SK-N-SH treated with all-trans-retinoic acid at 6 μM for 48 hours (cell line): ENCODE data around the gene C22orf31.

Experiments
- ATAC-seq: fragments of 200-7000 bp; cut with Tn5 transposase; 3 replicates; pipeline ENCODE4 v1.9.1; 2020; ENCODE audit warnings: mild to moderate bottlenecking, moderate library complexity
- ARNTL ChIP-seq: fragments of 450-650 bp; formaldehyde crosslinking; IDR thresholded peaks from 2 replicates; pipeline ENCODE4 v1.5.0; 2020; ENCODE audit warnings: low read depth, mild to moderate bottlenecking, moderate library complexity, borderline replicate concordance
- BACH2 ChIP-seq: fragments of 250-450 bp; sonication (Bioruptor Pico); IDR thresholded peaks from 2 replicates; pipeline ENCODE4 v1.9.0; 2021; ENCODE audit warnings: mild to moderate bottlenecking, borderline replicate concordance
- CSDC2 ChIP-seq: fragments of 250-450 bp; sonication (Bioruptor Pico); IDR thresholded peaks from 2 replicates; pipeline ENCODE4 v1.5.0; 2020; ENCODE audit warnings: mild to moderate bottlenecking, moderate library complexity
- CSRNP3 ChIP-seq: fragments of 250-450 bp; sonication (Bioruptor Pico); IDR thresholded peaks from 2 replicates; pipeline ENCODE4 v1.5.1; 2021; ENCODE audit warnings: mild to moderate bottlenecking, moderate library complexity
- ESRRG ChIP-seq: fragments of 250-450 bp; sonication (Bioruptor Pico); IDR thresholded peaks from 2 replicates; pipeline ENCODE4 v1.6.1; 2021; ENCODE audit warnings: mild to moderate bottlenecking
- GLIS3 ChIP-seq: fragments of 250-450 bp; sonication (Bioruptor Pico); IDR thresholded peaks from 2 replicates; pipeline ENCODE4 v1.5.0; 2020; ENCODE audit warnings: mild to moderate bottlenecking, moderate library complexity
- ISL1 ChIP-seq: fragments of 250-450 bp; sonication (Bioruptor Pico); IDR thresholded peaks from 2 replicates; pipeline ENCODE4 v2.1.2; 2022; ENCODE audit warnings: mild to moderate bottlenecking, moderate library complexity
- OSR1 ChIP-seq: fragments of 250-450 bp; sonication (Bioruptor Pico); IDR thresholded peaks from 2 replicates; pipeline ENCODE4 v1.8.0; 2022; ENCODE audit warnings: moderate library complexity, mild to moderate bottlenecking, inconsistent platforms
- PPARA ChIP-seq: fragments of 250-450 bp; sonication (Bioruptor Pico); IDR thresholded peaks from 2 replicates; pipeline ENCODE4 v1.5.0; 2020; ENCODE audit warnings: mild to moderate bottlenecking, borderline replicate concordance
- RARB ChIP-seq: fragments of 250-450 bp; sonication (Bioruptor Pico); IDR thresholded peaks from 2 replicates; pipeline ENCODE4 v1.8.0; 2021; ENCODE audit warnings: mild to moderate bottlenecking, moderate library complexity
- SNAI2 ChIP-seq: fragments of 250-450 bp; sonication (Bioruptor Pico); IDR thresholded peaks from 2 replicates; pipeline ENCODE4 v1.5.0; 2020; ENCODE audit warnings: mild to moderate bottlenecking, moderate library complexity
- TCF4 ChIP-seq: fragments of 250-450 bp; sonication (Bioruptor Pico); IDR thresholded peaks from 2 replicates; pipeline ENCODE4 v1.8.0; 2021; ENCODE audit warnings: mild to moderate bottlenecking, moderate library complexity, borderline replicate concordance
- TOX ChIP-seq: fragments of 250-450 bp; sonication (Bioruptor Pico); IDR thresholded peaks from 2 replicates; pipeline ENCODE4 v1.8.0; 2021; ENCODE audit warnings: mild to moderate bottlenecking, moderate library complexity, borderline replicate concordance
- ZC3H10 ChIP-seq: fragments of 250-450 bp; sonication (Bioruptor Pico); IDR thresholded peaks from 2 replicates; pipeline ENCODE4 v1.5.1; 2021; ENCODE audit warnings: mild to moderate bottlenecking, moderate library complexity
- ZFP3 ChIP-seq: fragments of 250-450 bp; sonication (Bioruptor Pico); IDR thresholded peaks from 2 replicates; pipeline ENCODE4 v1.5.0; 2020; ENCODE audit warnings: mild to moderate bottlenecking, moderate library complexity
- ZFP30 ChIP-seq: fragments of 450-650 bp; formaldehyde crosslinking; IDR thresholded peaks from 2 replicates; pipeline ENCODE4 v1.5.0; 2022; ENCODE audit warnings: mild to moderate bottlenecking, moderate library complexity
- ZNF70 ChIP-seq: fragments of 450-650 bp; formaldehyde crosslinking; IDR thresholded peaks from 2 replicates; pipeline ENCODE4 v1.5.0; 2020; ENCODE audit warnings: mild to moderate bottlenecking, moderate library complexity
- ZNF8 ChIP-seq: fragments of 450-650 bp; formaldehyde crosslinking; IDR thresholded peaks from 2 replicates; pipeline ENCODE4 v1.5.0; 2020; ENCODE audit warnings: mild to moderate bottlenecking, moderate library complexity
- TF ChIP-seq, protein P1 (sequence below): fragments of 250-450 bp; sonication (Bioruptor Pico); IDR thresholded peaks from 2 replicates; pipeline ENCODE4 v1.8.0; 2021; ENCODE audit warnings: low read depth, mild to moderate bottlenecking, moderate library complexity, borderline replicate concordance
- TF ChIP-seq, protein P2 (sequence below): fragments of 250-450 bp; sonication (Bioruptor Pico); IDR thresholded peaks from 2 replicates; pipeline ENCODE4 v1.8.0; 2020; ENCODE audit warnings: mild to moderate bottlenecking, moderate library complexity, borderline replicate concordance
- TF ChIP-seq, protein P3 (sequence below): fragments of 250-450 bp; sonication (Bioruptor Pico); IDR thresholded peaks from 2 replicates; pipeline ENCODE4 v1.5.1; 2020; ENCODE audit warnings: low read depth, mild to moderate bottlenecking, moderate library complexity

Gene C22orf31

GRCh38 chr22:29030618-29031226, 30.9 kb downstream of the C22orf31 start:
- ATAC-seq = peak; percentile 82
- TF ChIP-seq CSRNP3 (CRISPR knock-in tag) = no peak
- TF ChIP-seq ZC3H10 (CRISPR knock-in tag) = no peak
- no peak for TF ChIP-seq ZFP3 (CRISPR knock-in tag)
- TF ChIP-seq GLIS3 (CRISPR knock-in tag) = no peak
- TF ChIP-seq PPARA (CRISPR knock-in tag) = no peak
- TF ChIP-seq, protein P1, sequence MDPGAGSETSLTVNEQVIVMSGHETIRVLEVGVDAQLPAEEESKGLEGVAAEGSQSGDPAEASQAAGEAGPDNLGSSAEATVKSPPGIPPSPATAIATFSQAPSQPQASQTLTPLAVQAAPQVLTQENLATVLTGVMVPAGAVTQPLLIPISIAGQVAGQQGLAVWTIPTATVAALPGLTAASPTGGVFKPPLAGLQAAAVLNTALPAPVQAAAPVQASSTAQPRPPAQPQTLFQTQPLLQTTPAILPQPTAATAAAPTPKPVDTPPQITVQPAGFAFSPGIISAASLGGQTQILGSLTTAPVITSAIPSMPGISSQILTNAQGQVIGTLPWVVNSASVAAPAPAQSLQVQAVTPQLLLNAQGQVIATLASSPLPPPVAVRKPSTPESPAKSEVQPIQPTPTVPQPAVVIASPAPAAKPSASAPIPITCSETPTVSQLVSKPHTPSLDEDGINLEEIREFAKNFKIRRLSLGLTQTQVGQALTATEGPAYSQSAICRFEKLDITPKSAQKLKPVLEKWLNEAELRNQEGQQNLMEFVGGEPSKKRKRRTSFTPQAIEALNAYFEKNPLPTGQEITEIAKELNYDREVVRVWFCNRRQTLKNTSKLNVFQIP (CRISPR knock-in tag) = no peak

DNA sequence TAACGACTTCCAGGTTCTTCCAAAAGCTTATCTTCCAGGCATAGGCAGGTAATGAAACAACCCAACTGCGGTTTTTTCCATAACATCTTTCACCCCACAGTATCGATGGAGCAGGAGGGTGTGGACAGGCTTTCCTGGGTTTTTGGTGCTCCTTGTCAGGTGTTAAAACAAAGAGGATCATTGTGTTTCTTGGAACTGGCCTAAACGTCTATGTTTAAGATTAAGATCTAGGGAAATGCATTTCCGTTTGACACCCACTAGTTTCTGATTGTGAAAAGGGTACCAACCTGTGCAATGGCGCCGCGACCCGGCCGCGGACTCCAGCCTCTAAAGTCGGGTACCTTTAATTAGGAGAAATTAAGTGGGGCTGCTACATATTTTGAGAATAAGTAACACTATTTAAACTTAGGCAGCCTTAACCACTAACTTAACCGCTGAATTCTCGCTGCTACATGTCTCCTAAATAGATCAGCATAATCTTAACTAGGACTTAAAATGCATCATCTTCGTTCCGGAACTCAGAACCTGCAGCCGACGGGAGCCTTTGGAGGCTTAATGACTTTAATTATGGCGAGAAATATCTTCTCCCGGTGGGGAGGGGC, 31.5 kb downstream of the C22orf31 start:
- peak; percentile 9 for ATAC-seq
- no peak for TF ChIP-seq ZNF70 (CRISPR knock-in tag)
- TF ChIP-seq, protein P1 (CRISPR knock-in tag) = no peak
- TF ChIP-seq ZC3H10 (CRISPR knock-in tag) = no peak
- no peak for TF ChIP-seq GLIS3 (CRISPR knock-in tag)
- TF ChIP-seq ZNF8 = no peak
- no peak for TF ChIP-seq TOX (CRISPR knock-in tag)

- no peak for TF ChIP-seq RARB (CRISPR knock-in tag)
- no peak for TF ChIP-seq SNAI2 (CRISPR knock-in tag)
- no peak for TF ChIP-seq CSRNP3 (CRISPR knock-in tag)
- no peak for TF ChIP-seq ESRRG (CRISPR knock-in tag)
- no peak for TF ChIP-seq BACH2 (CRISPR knock-in tag)
- TF ChIP-seq, protein P2, sequence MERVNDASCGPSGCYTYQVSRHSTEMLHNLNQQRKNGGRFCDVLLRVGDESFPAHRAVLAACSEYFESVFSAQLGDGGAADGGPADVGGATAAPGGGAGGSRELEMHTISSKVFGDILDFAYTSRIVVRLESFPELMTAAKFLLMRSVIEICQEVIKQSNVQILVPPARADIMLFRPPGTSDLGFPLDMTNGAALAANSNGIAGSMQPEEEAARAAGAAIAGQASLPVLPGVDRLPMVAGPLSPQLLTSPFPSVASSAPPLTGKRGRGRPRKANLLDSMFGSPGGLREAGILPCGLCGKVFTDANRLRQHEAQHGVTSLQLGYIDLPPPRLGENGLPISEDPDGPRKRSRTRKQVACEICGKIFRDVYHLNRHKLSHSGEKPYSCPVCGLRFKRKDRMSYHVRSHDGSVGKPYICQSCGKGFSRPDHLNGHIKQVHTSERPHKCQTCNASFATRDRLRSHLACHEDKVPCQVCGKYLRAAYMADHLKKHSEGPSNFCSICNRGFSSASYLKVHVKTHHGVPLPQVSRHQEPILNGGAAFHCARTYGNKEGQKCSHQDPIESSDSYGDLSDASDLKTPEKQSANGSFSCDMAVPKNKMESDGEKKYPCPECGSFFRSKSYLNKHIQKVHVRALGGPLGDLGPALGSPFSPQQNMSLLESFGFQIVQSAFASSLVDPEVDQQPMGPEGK (CRISPR knock-in tag) = no peak
- TF ChIP-seq PPARA (CRISPR knock-in tag) = no peak
- no peak for TF ChIP-seq CSDC2 (CRISPR knock-in tag)
- TF ChIP-seq ZFP30 (CRISPR knock-in tag) = no peak
- TF ChIP-seq ARNTL (CRISPR knock-in tag) = no peak
- no peak for TF ChIP-seq OSR1
- TF ChIP-seq ZNF70 (CRISPR knock-in tag) = no peak
- no peak for TF ChIP-seq ISL1 (CRISPR knock-in tag)
- no peak for TF ChIP-seq TOX (CRISPR knock-in tag)
- TF ChIP-seq, protein P3, sequence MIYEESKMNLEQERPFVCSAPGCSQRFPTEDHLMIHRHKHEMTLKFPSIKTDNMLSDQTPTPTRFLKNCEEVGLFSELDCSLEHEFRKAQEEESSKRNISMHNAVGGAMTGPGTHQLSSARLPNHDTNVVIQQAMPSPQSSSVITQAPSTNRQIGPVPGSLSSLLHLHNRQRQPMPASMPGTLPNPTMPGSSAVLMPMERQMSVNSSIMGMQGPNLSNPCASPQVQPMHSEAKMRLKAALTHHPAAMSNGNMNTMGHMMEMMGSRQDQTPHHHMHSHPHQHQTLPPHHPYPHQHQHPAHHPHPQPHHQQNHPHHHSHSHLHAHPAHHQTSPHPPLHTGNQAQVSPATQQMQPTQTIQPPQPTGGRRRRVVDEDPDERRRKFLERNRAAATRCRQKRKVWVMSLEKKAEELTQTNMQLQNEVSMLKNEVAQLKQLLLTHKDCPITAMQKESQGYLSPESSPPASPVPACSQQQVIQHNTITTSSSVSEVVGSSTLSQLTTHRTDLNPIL = no peak
- no peak for TF ChIP-seq TCF4
- TF ChIP-seq, all 23 proteins: peak for 0
- ATAC-seq = no peak
Measured at GRCh38 chr22:29029202-29030000, 32.2 kb downstream of the C22orf31 start.
